ENCODE measurements around the gene EMP1.

DNA sequence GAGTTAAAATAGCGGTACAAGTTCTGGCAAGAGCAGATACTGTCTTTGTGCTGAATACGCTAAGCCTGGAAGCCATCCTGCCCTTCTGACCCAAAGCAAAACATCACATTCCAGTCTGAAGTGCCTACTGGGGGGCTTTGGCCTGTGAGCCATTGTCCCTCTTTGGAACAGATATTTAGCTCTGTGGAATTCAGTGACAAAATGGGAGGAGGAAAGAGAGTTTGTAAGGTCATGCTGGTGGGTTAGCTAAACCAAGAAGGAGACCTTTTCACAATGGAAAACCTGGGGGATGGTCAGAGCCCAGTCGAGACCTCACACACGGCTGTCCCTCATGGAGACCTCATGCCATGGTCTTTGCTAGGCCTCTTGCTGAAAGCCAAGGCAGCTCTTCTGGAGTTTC, 18.5 kb downstream of the EMP1 start:
- TF ChIP-seq CTCF (IDR thresholded peaks at IDR 0.05; ENCODE audit: low read length) (no peak), EZH2 (IDR thresholded peaks at IDR 0.05; ENCODE audit: borderline replicate concordance, low read length) (no peak)
